H9 (cell line): ENCODE measurements around the gene FBN2. TPM values are rescaled to one million over a fixed set of nuclear protein-coding genes. Genes with fewer than 3 reads are reported as not detected.

Experiments used
- DNase-seq: peaks from one replicate; pipeline ENCODE4 v3.0.0-alpha.2; 2017
- H2AFZ ChIP-seq: one replicate; pipeline ENCODE4 v1.6.1; 2013; ENCODE audit warnings: mild to moderate bottlenecking, low read length, control low read depth, moderate library complexity
- H2AK5ac ChIP-seq: 2 replicates; pipeline ENCODE4 v1.6.1; 2013; ENCODE audit warnings: low read length, control low read depth, mixed read lengths; ENCODE audit not compliant: insufficient read length
- H2BK120ac ChIP-seq: one replicate; pipeline ENCODE4 v1.6.1; 2013; ENCODE audit warnings: low read depth, mild to moderate bottlenecking, low read length, control low read depth, inconsistent platforms; ENCODE audit not compliant: poor library complexity, severe bottlenecking
- H2BK12ac ChIP-seq: 2 replicates; pipeline ENCODE4 v1.6.1; 2013; ENCODE audit warnings: low read length, control low read depth, mixed read lengths, low read depth; ENCODE audit not compliant: insufficient read length
- H2BK15ac ChIP-seq: 2 replicates; pipeline ENCODE4 v1.6.1; 2013; ENCODE audit warnings: low read depth, low read length, control low read depth
- H2BK20ac ChIP-seq: one replicate; pipeline ENCODE4 v1.6.1; 2013; ENCODE audit warnings: low read depth, mild to moderate bottlenecking, low read length, control low read depth, inconsistent platforms; ENCODE audit not compliant: poor library complexity, severe bottlenecking
- H2BK5ac ChIP-seq: 2 replicates; pipeline ENCODE4 v1.6.1; 2013; ENCODE audit warnings: low read length, control low read depth, mixed read lengths; ENCODE audit not compliant: insufficient read length
- H3K14ac ChIP-seq: 2 replicates; pipeline ENCODE4 v1.6.1; 2013; ENCODE audit warnings: low read length, control low read depth; ENCODE audit not compliant: insufficient read depth
- H3K18ac ChIP-seq: 2 replicates; pipeline ENCODE4 v1.6.1; 2013; ENCODE audit warnings: low read depth, mild to moderate bottlenecking, mixed read lengths, low read length, control low read depth; ENCODE audit not compliant: insufficient read length
- H3K23ac ChIP-seq: 2 replicates; pipeline ENCODE4 v1.6.1; 2013; ENCODE audit warnings: low read length, control low read depth, mixed read lengths, low read depth; ENCODE audit not compliant: insufficient read length
- H3K23me2 ChIP-seq: 2 replicates; pipeline ENCODE4 v1.6.1; 2013; ENCODE audit warnings: low read depth, mild to moderate bottlenecking, mixed read lengths, low read length, control low read depth; ENCODE audit not compliant: insufficient read length, poor library complexity, severe bottlenecking
- H3K27ac ChIP-seq: 2 replicates; pipeline ENCODE4 v1.5.1; 2013; ENCODE audit warnings: low read length, control low read depth, mixed read lengths, low read depth; ENCODE audit not compliant: insufficient read length
- H3K27me3 ChIP-seq: 2 replicates; pipeline ENCODE4 v1.6.1; 2013; ENCODE audit warnings: low read length, control low read depth, inconsistent platforms; ENCODE audit not compliant: insufficient read depth
- H3K4ac ChIP-seq: 2 replicates; pipeline ENCODE4 v1.6.1; 2013; ENCODE audit warnings: low read depth, mild to moderate bottlenecking, control low read depth, inconsistent platforms, low read length, moderate library complexity
- H3K4me1 ChIP-seq: 2 replicates; pipeline ENCODE4 v1.6.1; 2013; ENCODE audit warnings: low read length, control low read depth, inconsistent platforms; ENCODE audit not compliant: insufficient read depth
- H3K4me2 ChIP-seq: 2 replicates; pipeline ENCODE4 v1.6.1; 2013; ENCODE audit warnings: low read length, control low read depth, mixed read lengths; ENCODE audit not compliant: insufficient read length, insufficient read depth
- H3K56ac ChIP-seq: 2 replicates; pipeline ENCODE4 v1.6.1; 2013; ENCODE audit warnings: low read depth, mild to moderate bottlenecking, mixed read lengths, low read length, control low read depth; ENCODE audit not compliant: insufficient read length
- H3K79me1 ChIP-seq: 2 replicates; pipeline ENCODE4 v1.6.1; 2013; ENCODE audit warnings: low read depth, mild to moderate bottlenecking, moderate library complexity, low read length, control low read depth, inconsistent platforms; ENCODE audit not compliant: insufficient read depth, poor library complexity, severe bottlenecking
- H3K79me2 ChIP-seq: 2 replicates; pipeline ENCODE4 v1.6.1; 2013; ENCODE audit warnings: low read length, control low read depth, inconsistent platforms; ENCODE audit not compliant: insufficient read depth
- H3K9ac ChIP-seq: 2 replicates; pipeline ENCODE4 v1.6.1; 2013; ENCODE audit warnings: low read length, control low read depth, mixed read lengths; ENCODE audit not compliant: insufficient read length; ENCODE audit errors: extremely low read depth
- H3K9me3 ChIP-seq: one replicate; pipeline ENCODE4 v1.6.1; 2013; ENCODE audit warnings: low read depth, low read length, inconsistent platforms; ENCODE audit not compliant: control insufficient read depth
- H3T11ph ChIP-seq: one replicate; pipeline ENCODE4 v1.6.1; 2013; ENCODE audit warnings: mild to moderate bottlenecking, low read length, control low read depth, inconsistent platforms
- H4K20me1 ChIP-seq: one replicate; pipeline ENCODE4 v1.6.1; 2013; ENCODE audit not compliant: control insufficient read depth, insufficient read length, insufficient read depth
- H4K5ac ChIP-seq: 2 replicates; pipeline ENCODE4 v1.6.1; 2013; ENCODE audit warnings: low read depth, mild to moderate bottlenecking, mixed read lengths, low read length, control low read depth; ENCODE audit not compliant: insufficient read length
- H4K8ac ChIP-seq: replicated peaks from 2 replicates; pipeline ENCODE4 v1.6.1; 2013; ENCODE audit warnings: low read length, control low read depth, mixed read lengths, low read depth; ENCODE audit not compliant: insufficient read length
- H4K91ac ChIP-seq: 2 replicates; pipeline ENCODE4 v1.6.1; 2013; ENCODE audit warnings: low read depth, mild to moderate bottlenecking, moderate library complexity, mixed read lengths, low read length, control low read depth; ENCODE audit not compliant: insufficient read length
- H3K27ac Mint-ChIP-seq, 3 experiments: 2 replicates in 2 of 3; 3 replicates in 1 of 3; pipeline ENCODE4 v1.8.0; 2020 to 2021; ENCODE audit warnings: mixed read lengths in 3 of 3, mild to moderate bottlenecking in 1 of 3, moderate library complexity in 1 of 3
- H3K27me3 Mint-ChIP-seq: 2 replicates; pipeline ENCODE4 v1.8.0; 2021; ENCODE audit warnings: low read depth, mild to moderate bottlenecking, moderate library complexity, mixed read lengths
- H3K36me3 Mint-ChIP-seq, 3 experiments: 2 replicates in 2 of 3; 3 replicates in 1 of 3; pipeline ENCODE4 v1.8.0; 2020 to 2021; ENCODE audit warnings: low read depth in 3 of 3, mixed read lengths in 3 of 3; ENCODE audit not compliant: insufficient read depth in 1 of 3
- H3K4me1 Mint-ChIP-seq, 2 experiments: 2 replicates each; pipeline ENCODE4 v1.8.0; 2020; ENCODE audit warnings: mixed read lengths in 2 of 2
- H3K4me3 Mint-ChIP-seq, 2 experiments: 2 replicates in 1 of 2; 3 replicates in 1 of 2; pipeline ENCODE4 v1.8.0; 2020 to 2021; ENCODE audit warnings: mild to moderate bottlenecking in 2 of 2, mixed read lengths in 2 of 2, moderate library complexity in 1 of 2
- H3K9me3 Mint-ChIP-seq, 2 experiments: 2 replicates in 1 of 2; 3 replicates in 1 of 2; pipeline ENCODE4 v1.8.0; 2020; ENCODE audit warnings: mild to moderate bottlenecking in 2 of 2, mixed read lengths in 2 of 2, moderate library complexity in 1 of 2
- WGBS: extraction: QIAGEN DNeasy Blood & Tissue Kit; methylation state at CpG from one replicate; pipeline ENCODE4 v1.1.7; 2013; ENCODE audit warnings: missing lambda C conversion rate, low lambda C conversion rate, mixed read lengths; ENCODE audit not compliant: insufficient read length; ENCODE audit errors: extremely low coverage; 5-methylcytosine and 5-hydroxymethylcytosine counted together
- total RNA-seq: library from RNA; stranded (reverse); gene quantifications from 2 replicates; pipeline ENCODE4 v1.2.1, GENCODE V29; 2021
- TF ChIP-seq, protein P1 (sequence below): fragments of 200-600 bp; sonication (generic); conservative IDR thresholded peaks from 3 replicates; pipeline ENCODE4 v1.8.0; 2021; ENCODE audit warnings: antibody characterized with exemption, mild to moderate bottlenecking

FBN2 gene
- total RNA-seq, 1 experiment from 2014 or later: 8.3 TPM

DNA sequence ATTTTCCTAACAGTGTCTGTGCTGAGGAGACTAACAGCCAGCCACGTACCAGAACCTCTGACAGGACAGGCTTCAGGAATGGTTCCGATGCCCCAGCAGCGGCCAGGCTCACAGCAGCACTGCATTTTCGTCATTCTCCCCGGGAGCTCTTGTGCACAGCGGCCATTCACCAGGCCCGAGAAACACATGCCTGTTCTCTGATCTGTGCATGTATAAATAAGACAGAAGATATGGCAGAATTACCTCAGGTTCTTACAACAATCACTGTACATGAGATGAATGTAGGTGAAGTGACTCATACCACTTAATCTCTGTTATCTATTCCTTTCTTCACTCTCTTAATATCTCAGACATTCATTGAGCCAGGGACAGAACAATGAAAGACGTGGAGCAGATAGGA lies 143.0 kb downstream of the FBN2 start:
- H3K27me3 Mint-ChIP-seq: peaks cover 6% of the 10 kb centered on the region
- TF ChIP-seq, protein P1, sequence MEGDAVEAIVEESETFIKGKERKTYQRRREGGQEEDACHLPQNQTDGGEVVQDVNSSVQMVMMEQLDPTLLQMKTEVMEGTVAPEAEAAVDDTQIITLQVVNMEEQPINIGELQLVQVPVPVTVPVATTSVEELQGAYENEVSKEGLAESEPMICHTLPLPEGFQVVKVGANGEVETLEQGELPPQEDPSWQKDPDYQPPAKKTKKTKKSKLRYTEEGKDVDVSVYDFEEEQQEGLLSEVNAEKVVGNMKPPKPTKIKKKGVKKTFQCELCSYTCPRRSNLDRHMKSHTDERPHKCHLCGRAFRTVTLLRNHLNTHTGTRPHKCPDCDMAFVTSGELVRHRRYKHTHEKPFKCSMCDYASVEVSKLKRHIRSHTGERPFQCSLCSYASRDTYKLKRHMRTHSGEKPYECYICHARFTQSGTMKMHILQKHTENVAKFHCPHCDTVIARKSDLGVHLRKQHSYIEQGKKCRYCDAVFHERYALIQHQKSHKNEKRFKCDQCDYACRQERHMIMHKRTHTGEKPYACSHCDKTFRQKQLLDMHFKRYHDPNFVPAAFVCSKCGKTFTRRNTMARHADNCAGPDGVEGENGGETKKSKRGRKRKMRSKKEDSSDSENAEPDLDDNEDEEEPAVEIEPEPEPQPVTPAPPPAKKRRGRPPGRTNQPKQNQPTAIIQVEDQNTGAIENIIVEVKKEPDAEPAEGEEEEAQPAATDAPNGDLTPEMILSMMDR: no peak

More for the DNA sequence above, 143.0 kb downstream of the FBN2 start:
- H3K23me2 ChIP-seq: no peaks in the 10 kb centered on the region
- no peak overlapping the region for H2AK5ac ChIP-seq
- H3K36me3 Mint-ChIP-seq: no peaks in the 10 kb centered on the region
- no peak overlapping the region for H2BK15ac ChIP-seq
- H4K20me1 ChIP-seq: no peaks in the 10 kb centered on the region
- no peaks in the 10 kb centered on the region for H3K9me3 Mint-ChIP-seq
- no peak overlapping the region for H2BK12ac ChIP-seq
- H3K4me3 Mint-ChIP-seq: no peak overlapping the region
- no CpG with 5 or more reads among the region's 8 CpGs for WGBS
- no peaks in the 10 kb centered on the region for H3K79me2 ChIP-seq
- H3K9ac ChIP-seq: no peak overlapping the region
- no peak overlapping the region for H3K27ac Mint-ChIP-seq
- H3K4me1 ChIP-seq: no peaks in the 10 kb centered on the region
- H3K27ac ChIP-seq: no peak overlapping the region
- no peak overlapping the region for H3K23ac ChIP-seq
- H4K5ac ChIP-seq: no peak overlapping the region
- DNase-seq: no peak
- H4K91ac ChIP-seq: no peak overlapping the region
- H3K79me1 ChIP-seq: no peaks in the 10 kb centered on the region
- H2BK5ac ChIP-seq: no peak overlapping the region
- H3K9me3 ChIP-seq: no peaks in the 10 kb centered on the region
- H2BK20ac ChIP-seq: no peak overlapping the region
- H3K18ac ChIP-seq: no peak overlapping the region
- H2BK120ac ChIP-seq: no peak overlapping the region
- no peak overlapping the region for H3T11ph ChIP-seq
- no peak overlapping the region for H3K4me2 ChIP-seq
- H4K8ac ChIP-seq: no peak overlapping the region
- no peaks in the 10 kb centered on the region for H3K4me1 Mint-ChIP-seq
- peaks cover under 1% of the 10 kb centered on the region; the same call in 1 of the 2 replicates for H3K27me3 ChIP-seq
- H3K4ac ChIP-seq: no peak overlapping the region
- H3K56ac ChIP-seq: no peak overlapping the region
- no peak overlapping the region for H3K14ac ChIP-seq
- H2AFZ ChIP-seq: no peak overlapping the region
